Lung microvascular endothelial cell (primary cell): ENCODE data around the gene RC3H1. TPM values are rescaled to one million over a fixed set of nuclear protein-coding genes. Genes with fewer than 3 reads are reported as not detected.
A peak's percentile ranks its signal among the peaks of the same experiment; 100 is the strongest.
"Not testable (repeated sequence)": the region's sequence is repeated elsewhere in the genome, so short reads cannot be mapped to it uniquely, and the experiment has no call there.

ENCODE experiments used
- DNase-seq, 2 donors: peaks; one replicate each; pipeline versions ENCODE4 v3.0.0 to v3.0.0-alpha.2; 2010; ENCODE audit warnings: low read depth in 2 of 2
- total RNA-seq: library from RNA; depleted of rRNA; stranded (reverse); fragments of >200 nt; gene quantifications from 2 replicates; pipeline ENCODE4 v1.2.1, GENCODE V29; 2014

Gene RC3H1
- total RNA-seq, 1 donor from 2014 or later, result 12.5 TPM

DNA sequence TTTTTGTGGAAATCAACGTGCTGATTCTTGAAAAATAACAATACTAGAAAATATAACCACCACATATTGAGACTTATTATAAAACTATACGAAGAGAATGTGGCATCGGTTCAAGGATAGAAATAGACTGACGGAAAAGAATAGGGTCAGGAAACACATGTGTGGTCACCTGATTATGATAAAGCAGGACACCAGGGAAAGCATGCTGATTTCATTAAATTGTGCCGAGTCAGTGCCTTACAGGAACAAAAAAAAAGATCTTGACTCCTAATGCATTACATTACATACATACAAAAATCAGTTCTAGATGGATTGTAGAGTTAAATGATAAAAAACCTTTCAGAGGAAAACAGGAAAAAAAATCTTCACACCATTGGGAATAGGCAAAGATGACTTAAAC, 61.5 kb downstream of the RC3H1 start:
- peak; percentile 64 to 80 for DNase-seq

GRCh38 chr1:173954179-173954578, 68.0 kb downstream of the RC3H1 start:
- DNase-seq, result no peak

DNA sequence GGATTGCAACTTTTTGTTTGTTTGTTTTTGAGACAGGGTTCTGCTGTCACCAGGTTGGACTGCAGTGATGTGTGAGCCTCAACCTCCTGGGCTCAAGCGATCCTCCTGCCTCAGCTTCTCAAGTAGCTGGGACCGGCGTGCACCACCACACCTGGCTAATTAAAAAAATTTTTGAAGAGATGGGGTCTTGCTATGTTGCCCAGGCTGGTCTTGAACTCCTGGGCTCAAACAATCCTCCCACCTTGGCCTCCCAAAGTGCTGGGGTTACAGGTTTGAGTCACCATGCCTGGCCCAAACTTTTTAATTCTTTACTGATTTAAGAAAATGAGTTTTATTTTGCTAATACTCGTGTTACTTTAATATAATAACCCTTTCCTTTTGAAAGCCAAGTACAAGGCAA, 73.6 kb downstream of the RC3H1 start:
- no peak for DNase-seq

GRCh38 chr1:173946380-173946921, 75.7 kb downstream of the RC3H1 start:
- no peak for DNase-seq

GRCh38 chr1:173937062-173937461, 85.1 kb downstream of the RC3H1 start:
- no peak for DNase-seq

DNA sequence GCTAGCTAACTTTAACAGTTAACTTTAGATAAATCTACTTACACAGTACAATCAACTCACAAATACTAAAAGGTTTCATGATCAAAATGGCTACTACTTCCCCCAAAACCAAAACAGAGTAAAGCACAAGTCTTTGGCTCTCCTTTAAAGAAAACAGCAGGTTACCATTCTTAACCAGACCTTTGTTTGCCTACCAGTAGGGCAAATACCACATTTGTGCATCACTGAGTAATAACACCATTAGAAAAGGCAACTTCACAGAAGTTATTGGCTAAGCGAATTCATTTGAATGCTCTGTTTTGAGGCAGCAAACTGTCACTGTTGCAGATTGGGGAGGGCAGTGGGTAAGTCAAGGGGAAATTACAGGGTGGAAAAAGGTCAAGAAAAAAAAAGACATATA, 87.7 kb downstream of the RC3H1 start:
- DNase-seq, result no peak

- DNase-seq, result not testable (repeated sequence)
Observed at GRCh38 chr1:173930541-173930940, 91.6 kb downstream of the RC3H1 start.

- no peak for DNase-seq
Observed at GRCh38 chr1:173925306-173926242, 96.6 kb downstream of the RC3H1 start.

DNA sequence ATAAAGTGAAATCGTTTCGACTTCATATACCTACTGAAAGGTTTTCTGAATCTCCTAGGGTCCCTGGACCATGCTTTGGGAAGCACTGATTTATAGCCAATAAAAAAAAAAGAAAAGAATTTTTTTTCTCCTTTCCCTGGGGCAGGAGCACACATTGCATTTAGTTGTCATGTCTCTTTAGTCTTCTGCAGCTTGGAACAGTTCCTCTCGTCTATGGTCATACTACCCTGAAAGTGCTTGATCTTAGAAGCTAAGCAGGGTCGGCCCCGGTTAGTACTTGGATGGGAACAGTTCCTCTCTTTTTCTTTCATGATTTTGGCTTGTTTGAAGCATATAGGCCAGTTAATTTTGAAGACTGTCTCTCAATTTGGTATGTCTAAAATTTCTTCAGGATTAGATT, 101.3 kb downstream of the RC3H1 start:
- no peak for DNase-seq

GRCh38 chr1:173917635-173918493, 104.3 kb downstream of the RC3H1 start:
- DNase-seq, result no peak

- no peak for DNase-seq
Observed at GRCh38 chr1:173917149-173917548, 105.0 kb downstream of the RC3H1 start, which contains the start of gene SERPINC1. Gene SERPINC1 (minus strand): TSS chr1:173917327. CDS start chr1:173917259, 68 bp downstream.

GRCh38 chr1:173916667-173917066, 105.5 kb downstream of the RC3H1 start:
- DNase-seq, result no peak

- no peak for DNase-seq
Observed at GRCh38 chr1:173915596-173915995, 106.6 kb downstream of the RC3H1 start.

- peak; percentile 48 to 67 for DNase-seq
Observed at GRCh38 chr1:173914366-173914871, 107.7 kb downstream of the RC3H1 start.

DNA sequence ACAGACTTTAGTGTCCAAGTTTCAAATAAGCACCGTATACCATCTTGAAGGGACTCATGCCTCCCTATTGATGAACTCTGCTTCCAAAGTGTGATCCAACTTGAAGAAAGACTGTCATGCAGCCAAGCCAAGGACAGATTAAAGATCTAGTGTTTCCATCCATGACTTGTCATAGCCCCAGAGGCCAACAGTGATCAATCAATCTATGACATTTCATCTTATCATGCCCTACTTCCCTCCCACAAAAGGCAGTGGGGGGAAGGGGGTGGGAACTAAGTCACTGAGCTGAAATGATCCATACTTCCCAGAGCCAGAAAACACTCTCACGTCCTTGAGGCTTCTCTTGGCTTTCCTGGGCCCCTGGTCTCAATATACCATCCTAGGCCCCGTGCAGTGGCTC, 109.0 kb downstream of the RC3H1 start:
- DNase-seq, result no peak

DNA sequence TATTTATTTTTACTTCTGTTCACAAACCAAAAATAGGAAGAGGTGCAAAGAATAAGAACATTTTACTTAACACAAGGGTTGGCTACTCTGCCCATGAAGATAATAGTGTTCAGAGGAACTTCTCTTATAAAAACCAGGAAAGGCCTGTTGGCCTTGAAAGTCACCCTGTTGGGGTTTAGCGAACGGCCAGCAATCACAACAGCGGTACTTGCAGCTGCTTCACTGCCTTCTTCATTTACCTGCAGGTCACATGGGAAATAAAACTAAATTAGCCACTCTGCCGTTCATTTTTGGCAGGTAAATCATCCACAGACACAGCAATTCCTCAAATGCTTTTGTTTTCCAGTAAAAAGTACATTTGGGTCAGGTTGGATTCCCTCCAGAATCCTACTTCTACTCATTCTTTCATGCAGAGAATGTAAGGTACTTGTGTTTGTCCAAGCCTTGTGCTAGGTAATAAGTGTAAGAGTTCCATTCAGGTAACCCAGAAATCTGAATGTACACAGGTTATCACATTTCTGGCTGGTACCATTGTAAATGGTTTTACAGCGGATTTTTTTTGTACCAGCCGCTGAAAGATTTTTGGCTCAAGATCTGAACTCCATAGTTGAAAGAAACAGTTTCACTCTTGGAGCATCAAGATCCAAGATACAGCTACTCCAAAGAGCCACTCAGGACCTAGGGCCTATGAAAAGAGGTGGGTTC, 118.2 kb downstream of the RC3H1 start:
- no peak for DNase-seq

GRCh38 chr1:173900992-173901391, 121.2 kb downstream of the RC3H1 start:
- no peak for DNase-seq

DNA sequence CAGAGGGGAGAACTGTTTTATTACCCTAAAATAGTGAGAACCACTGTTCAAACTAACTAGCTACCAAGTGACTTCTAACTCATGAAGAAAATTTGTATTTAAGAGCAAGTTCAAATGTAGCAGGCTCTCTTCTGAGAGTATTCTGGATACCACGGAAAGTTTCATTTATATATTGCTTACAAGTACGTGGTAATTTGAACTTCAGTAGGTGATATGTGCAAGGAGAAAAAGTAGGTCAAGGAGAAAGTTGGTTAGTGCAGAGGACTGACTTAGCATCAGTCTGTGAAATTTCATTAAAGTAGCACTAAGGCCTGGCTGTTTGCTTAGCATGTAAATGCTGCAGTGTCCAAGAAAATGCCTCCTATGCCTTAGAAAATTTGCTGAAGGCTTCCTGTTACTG, 121.7 kb downstream of the RC3H1 start:
- DNase-seq, result no peak

- DNase-seq, result no peak
Observed at GRCh38 chr1:173894189-173894588, 128.0 kb downstream of the RC3H1 start.

DNA sequence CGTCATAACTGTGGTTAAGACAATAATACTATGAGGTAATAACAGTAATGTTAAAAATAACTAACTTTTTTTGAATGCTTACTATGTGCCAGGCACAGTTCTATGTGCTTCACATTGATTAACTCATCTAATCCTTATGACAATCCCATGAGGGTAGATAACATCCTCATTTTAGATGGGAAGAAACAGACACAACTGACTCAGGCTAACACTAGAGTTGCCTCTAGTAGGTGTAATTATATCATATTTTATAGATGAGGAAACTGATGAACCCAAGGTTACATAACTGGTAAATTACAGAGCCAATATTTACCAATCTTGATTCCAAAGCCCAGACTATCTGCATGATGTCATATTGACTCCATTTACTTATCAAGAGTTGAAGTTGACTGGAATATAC, 128.5 kb downstream of the RC3H1 start:
- DNase-seq, result no peak

- DNase-seq, result no peak
Observed at GRCh38 chr1:173889885-173890284, 132.3 kb downstream of the RC3H1 start.
